HAP-1 (cell line): ENCODE results near the gene TWIST2.

Experiments
- DNase-seq, 2 experiments: peaks; one replicate each; pipeline ENCODE4 v3.0.0-alpha.2; 2016 to 2020; ENCODE audit warnings: low spot score in 2 of 2
- H3K27me3 ChIP-seq: fragments of 250-450 bp; sonication (Bioruptor Pico); 2 replicates; pipeline ENCODE4 v1.5.1; 2020; ENCODE audit warnings: low read depth, mild to moderate bottlenecking, moderate library complexity
- H3K36me3 ChIP-seq: fragments of 250-450 bp; sonication (Bioruptor Pico); replicated peaks from 2 replicates; pipeline ENCODE4 v1.5.1; 2020; ENCODE audit warnings: mild to moderate bottlenecking
- H3K4me1 ChIP-seq: fragments of 250-450 bp; sonication (Bioruptor Pico); 2 replicates; pipeline ENCODE4 v1.5.1; 2020; ENCODE audit warnings: mild to moderate bottlenecking
- H3K4me3 ChIP-seq: fragments of 250-450 bp; sonication (Bioruptor Pico); 2 replicates; pipeline ENCODE4 v1.5.1; 2020; ENCODE audit warnings: mild to moderate bottlenecking, moderate library complexity
- H3K9me3 ChIP-seq: fragments of 250-450 bp; sonication (Bioruptor Pico); 2 replicates; pipeline ENCODE4 v1.5.1; 2020; ENCODE audit warnings: mild to moderate bottlenecking, moderate library complexity
- in situ Hi-C: fragments of 300-500 bp; cut with MboI; formaldehyde crosslinking; loops from 3 replicates; pipeline ENCODE4 v1.14.3; 2020; ENCODE audit warnings: low sequenced_read_pairs, inconsistent platforms, mixed read lengths

Gene TWIST2

DNA sequence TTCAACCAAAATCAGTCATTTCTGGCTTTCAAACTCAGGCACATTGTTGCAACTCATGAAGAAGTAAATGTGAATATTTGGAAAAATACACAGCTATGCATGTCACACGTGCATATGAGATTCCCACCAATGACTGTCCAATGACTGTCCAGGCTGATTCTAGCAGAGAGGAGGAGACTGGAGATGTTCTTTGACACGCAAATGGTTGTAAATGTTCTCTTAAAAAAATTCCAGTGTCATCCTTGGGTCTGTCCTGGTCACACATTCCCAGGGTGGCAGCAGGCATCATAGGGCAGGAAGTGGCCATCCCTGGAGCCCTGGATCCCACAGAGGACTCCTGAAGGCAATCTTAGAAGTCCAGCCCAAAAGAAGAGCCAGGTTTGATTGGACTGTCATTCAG is 40.9 kb downstream of the TWIST2 start:
- no peaks in the 10 kb centered on the region for H3K36me3 ChIP-seq
- H3K27me3 ChIP-seq, result peaks cover 3% of the 10 kb centered on the region; the same call in 1 of the 2 replicates
- H3K4me1 ChIP-seq, result no peaks in the 10 kb centered on the region
- no peaks in the 10 kb centered on the region for H3K9me3 ChIP-seq
- in situ Hi-C loops, result no loop called here
- DNase-seq, result no peak
- no peak overlapping the region for H3K4me3 ChIP-seq

DNA sequence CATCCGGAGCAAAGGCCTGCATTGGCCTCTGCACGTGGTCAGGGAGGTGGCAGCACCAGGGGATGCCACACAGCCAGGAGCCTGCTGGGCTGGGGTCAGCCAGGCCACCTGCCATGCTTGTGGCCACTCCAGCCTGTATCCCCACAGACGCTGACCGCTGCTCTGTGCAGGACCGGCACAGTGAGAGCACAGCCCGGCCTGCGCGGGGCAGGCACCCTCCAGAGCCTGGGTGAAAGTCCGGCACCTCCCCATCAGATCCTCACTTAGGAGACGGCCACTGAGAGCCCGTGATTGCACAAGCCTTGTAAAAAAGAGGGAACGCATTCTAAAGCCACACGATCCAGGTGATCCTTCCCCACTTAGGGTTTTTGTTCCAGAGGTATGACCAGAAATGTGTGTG is 42.2 kb downstream of the TWIST2 start:
- DNase-seq, result no peak

GRCh38 chr2:238890618-238891456 is 43.0 kb downstream of the TWIST2 start:
- Histone ChIP-seq H3K9me3 (no peaks in the 10 kb centered on the region), H3K4me3 (no peak overlapping the region), H3K27me3 (peaks cover 3% of the 10 kb centered on the region; the same call in 1 of the 2 replicates), H3K4me1 (no peaks in the 10 kb centered on the region), H3K36me3 (no peaks in the 10 kb centered on the region)
- DNase-seq, result no peak
- in situ Hi-C loops, result no loop called here

More for the DNA sequence above, 42.2 kb downstream of the TWIST2 start:
- no peaks in the 10 kb centered on the region for H3K9me3 ChIP-seq
- H3K36me3 ChIP-seq, result no peaks in the 10 kb centered on the region
- H3K4me3 ChIP-seq, result no peak overlapping the region
- in situ Hi-C loops, result no loop called here
- peaks cover 3% of the 10 kb centered on the region; the same call in 1 of the 2 replicates for H3K27me3 ChIP-seq
- H3K4me1 ChIP-seq, result no peaks in the 10 kb centered on the region

- peaks cover 3% of the 10 kb centered on the region; the same call in 1 of the 2 replicates for H3K27me3 ChIP-seq
- H3K4me3 ChIP-seq, result no peak overlapping the region
- H3K9me3 ChIP-seq, result no peaks in the 10 kb centered on the region
- DNase-seq, result no peak
- H3K36me3 ChIP-seq, result no peaks in the 10 kb centered on the region
- no peaks in the 10 kb centered on the region for H3K4me1 ChIP-seq
- in situ Hi-C loops, result no loop called here
These were observed 43.7 kb downstream of the TWIST2 start for GRCh38 chr2:238891457-238892203.

DNA sequence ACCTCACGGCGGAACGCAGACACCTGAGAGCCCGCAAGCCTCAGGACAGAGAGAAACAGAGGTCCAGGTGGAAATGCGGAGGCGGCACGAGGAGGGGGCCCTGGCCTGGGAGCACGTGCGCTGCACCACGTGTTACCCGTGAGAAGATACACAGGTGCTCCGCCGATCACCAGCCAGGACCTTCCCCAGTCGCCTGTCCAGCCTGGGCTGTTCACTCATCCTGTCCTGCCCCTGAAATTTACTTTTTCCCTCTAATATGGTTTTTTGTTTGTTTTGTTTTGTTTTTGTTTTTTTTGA is 44.3 kb downstream of the TWIST2 start:
- Histone ChIP-seq H3K9me3 (no peaks in the 10 kb centered on the region), H3K4me1 (no peaks in the 10 kb centered on the region), H3K27me3 (peaks cover 3% of the 10 kb centered on the region; the same call in 1 of the 2 replicates), H3K4me3 (no peak overlapping the region), H3K36me3 (no peaks in the 10 kb centered on the region)
- in situ Hi-C loops, result no loop called here
- no peak for DNase-seq

GRCh38 chr2:238892796-238893195 is 44.9 kb downstream of the TWIST2 start:
- Histone ChIP-seq H3K4me3 (no peak overlapping the region), H3K27me3 (peaks cover 3% of the 10 kb centered on the region; the same call in 1 of the 2 replicates), H3K36me3 (no peaks in the 10 kb centered on the region), H3K9me3 (no peaks in the 10 kb centered on the region), H3K4me1 (no peaks in the 10 kb centered on the region)
- DNase-seq, result no peak
- in situ Hi-C loops, result no loop called here

- Histone ChIP-seq H3K4me1 (no peaks in the 10 kb centered on the region), H3K36me3 (no peaks in the 10 kb centered on the region), H3K4me3 (no peak overlapping the region), H3K9me3 (no peaks in the 10 kb centered on the region), H3K27me3 (no peaks in the 10 kb centered on the region; the same call in 1 of the 2 replicates)
- DNase-seq, result no peak
- in situ Hi-C loops, result no loop called here
These were observed 45.6 kb downstream of the TWIST2 start for GRCh38 chr2:238893349-238894000.

- no peaks in the 10 kb centered on the region for H3K36me3 ChIP-seq
- H3K4me1 ChIP-seq, result no peaks in the 10 kb centered on the region
- no peaks in the 10 kb centered on the region for H3K27me3 ChIP-seq
- no peak for DNase-seq
- in situ Hi-C loops, result no loop called here
- H3K9me3 ChIP-seq, result no peaks in the 10 kb centered on the region
- no peak overlapping the region for H3K4me3 ChIP-seq
These were observed 46.5 kb downstream of the TWIST2 start for GRCh38 chr2:238894226-238894949.

DNA sequence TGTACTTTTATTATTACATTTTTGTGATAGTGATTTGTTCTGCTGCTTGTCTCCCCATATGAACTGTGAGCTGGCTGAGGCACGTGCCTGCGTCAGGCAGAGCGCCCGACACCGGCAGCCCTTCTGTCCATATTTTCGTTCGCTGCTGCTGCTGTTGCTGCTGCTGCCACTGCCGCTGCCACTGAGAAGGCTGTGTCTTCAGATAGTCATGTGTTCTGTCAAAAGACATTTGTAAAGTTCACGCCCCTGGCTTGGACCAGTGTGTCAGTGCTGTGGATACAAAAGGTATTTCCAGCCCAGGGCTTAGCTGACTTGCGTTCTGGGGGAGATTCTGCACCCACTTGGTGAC is 47.0 kb downstream of the TWIST2 start:
- Histone ChIP-seq H3K36me3 (no peaks in the 10 kb centered on the region), H3K4me3 (no peak overlapping the region), H3K4me1 (no peaks in the 10 kb centered on the region), H3K27me3 (no peaks in the 10 kb centered on the region), H3K9me3 (no peaks in the 10 kb centered on the region)
- DNase-seq, result no peak
- in situ Hi-C loops, result no loop called here

DNA sequence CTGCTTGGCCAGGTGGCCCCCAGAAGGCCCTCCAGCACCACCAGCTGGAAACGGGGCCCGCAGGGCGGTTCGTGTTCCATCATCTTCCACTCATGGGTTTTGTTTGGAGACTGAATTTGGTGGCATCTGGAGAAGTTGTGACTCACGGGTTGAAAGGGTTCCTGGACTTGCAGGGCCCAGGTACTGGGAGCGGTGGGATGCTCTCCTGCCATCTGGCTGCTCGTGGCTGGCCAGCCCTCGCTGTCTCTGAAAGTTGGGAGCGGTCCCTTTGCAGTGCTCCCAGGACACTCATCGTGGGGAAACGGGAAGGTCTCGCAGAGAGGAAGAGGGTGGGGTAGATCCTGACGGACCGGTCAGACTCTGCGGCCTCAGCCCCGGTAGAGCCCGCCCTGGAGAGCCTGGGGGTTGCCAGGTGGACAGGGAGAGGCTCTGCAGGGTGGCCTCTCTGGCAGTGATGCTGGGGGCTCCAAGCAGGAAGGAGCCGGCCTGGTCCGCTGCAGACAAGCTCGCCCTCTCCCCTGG is 47.5 kb downstream of the TWIST2 start:
- no peak for DNase-seq
- in situ Hi-C loops, result no loop called here
- Histone ChIP-seq H3K9me3 (no peaks in the 10 kb centered on the region), H3K27me3 (0 out of 2 replicates have a peak, but pooled peaks cover 3% of the 10 kb centered on the region), H3K36me3 (no peaks in the 10 kb centered on the region), H3K4me1 (no peaks in the 10 kb centered on the region), H3K4me3 (no peak overlapping the region)

GRCh38 chr2:238895891-238896600 is 48.2 kb downstream of the TWIST2 start:
- DNase-seq, result no peak
- Histone ChIP-seq H3K36me3 (no peaks in the 10 kb centered on the region), H3K27me3 (0 out of 2 replicates have a peak, but pooled peaks cover 3% of the 10 kb centered on the region), H3K4me1 (no peaks in the 10 kb centered on the region), H3K4me3 (no peak overlapping the region), H3K9me3 (no peaks in the 10 kb centered on the region)
- in situ Hi-C loops, result no loop called here

DNA sequence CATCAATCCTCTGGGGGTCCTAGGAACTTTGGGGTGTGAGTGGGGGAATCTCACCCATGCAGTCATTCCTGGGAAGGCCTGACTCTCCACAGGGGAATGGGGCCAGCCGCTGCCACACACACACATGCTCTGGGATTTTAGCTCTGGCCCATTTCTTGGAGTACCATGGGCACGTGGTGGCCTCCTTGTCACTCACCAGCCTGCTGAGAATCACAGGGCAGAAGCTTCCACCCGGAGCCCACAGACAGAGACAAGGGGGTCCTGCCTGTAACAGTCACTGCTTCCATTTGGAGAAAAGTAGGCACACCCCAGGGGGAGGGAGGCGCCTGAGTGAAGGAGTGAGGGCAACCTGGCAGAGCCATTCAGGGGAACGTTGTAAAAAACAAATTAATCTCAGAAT is 48.8 kb downstream of the TWIST2 start:
- no peaks in the 10 kb centered on the region for H3K4me1 ChIP-seq

More for the DNA sequence above, 48.8 kb downstream of the TWIST2 start:
- no peaks in the 10 kb centered on the region for H3K36me3 ChIP-seq
- H3K4me3 ChIP-seq, result no peak overlapping the region
- no peak for DNase-seq
- in situ Hi-C loops, result no loop called here
- no peaks in the 10 kb centered on the region for H3K9me3 ChIP-seq
- 0 out of 2 replicates have a peak, but pooled peaks cover 3% of the 10 kb centered on the region for H3K27me3 ChIP-seq
